Karpas-422 (cell line): ENCODE measurements around the gene TMEM95. TPM values are rescaled to one million over a fixed set of nuclear protein-coding genes. Genes with fewer than 3 reads are reported as not detected.
"Not testable (repeated sequence)": the region's sequence is repeated elsewhere in the genome, so short reads cannot be mapped to it uniquely, and the experiment has no call there.

ENCODE experiments used
- DNase-seq: peaks from one replicate; pipeline ENCODE4 v3.0.0-alpha.2; 2015
- H2AFZ ChIP-seq: fragments of 200-600 bp; sonication (generic); 2 replicates; pipeline ENCODE4 v1.6.1; 2014; ENCODE audit warnings: antibody characterized with exemption, low read length, mixed read lengths
- H3K27ac ChIP-seq: fragments of 200-600 bp; sonication (generic); 2 replicates; pipeline ENCODE4 v1.5.1; 2014; ENCODE audit warnings: mild to moderate bottlenecking, low read length, moderate library complexity
- H3K27me3 ChIP-seq: fragments of 200-600 bp; sonication (generic); 2 replicates; pipeline ENCODE4 v1.6.1; 2014; ENCODE audit warnings: low read length, mixed read lengths
- H3K36me3 ChIP-seq: fragments of 200-600 bp; sonication (generic); 2 replicates; pipeline ENCODE4 v1.6.1; 2014; ENCODE audit warnings: low read length, mixed read lengths; ENCODE audit not compliant: insufficient read depth
- H3K4me1 ChIP-seq: fragments of 200-600 bp; sonication (generic); 2 replicates; pipeline ENCODE4 v1.6.1; 2014; ENCODE audit warnings: mild to moderate bottlenecking, low read length, mixed read lengths
- H3K4me2 ChIP-seq: fragments of 200-600 bp; sonication (generic); 2 replicates; pipeline ENCODE4 v1.6.1; 2014; ENCODE audit warnings: low read length, low read depth, mild to moderate bottlenecking; ENCODE audit not compliant: poor library complexity, severe bottlenecking
- H3K4me3 ChIP-seq: fragments of 200-600 bp; sonication (generic); 2 replicates; pipeline ENCODE4 v1.5.1; 2014; ENCODE audit warnings: mild to moderate bottlenecking, antibody characterized with exemption, low read length, mixed read lengths
- H3K79me2 ChIP-seq: fragments of 200-600 bp; sonication (generic); 2 replicates; pipeline ENCODE4 v1.6.1; 2014; ENCODE audit warnings: mild to moderate bottlenecking, low read length, mixed read lengths
- H3K9ac ChIP-seq: fragments of 200-600 bp; sonication (generic); 2 replicates; pipeline ENCODE4 v1.6.0; 2014; ENCODE audit warnings: low read length
- H3K9me2 ChIP-seq: fragments of 200-600 bp; sonication (generic), shearing (Covaris generic); replicated peaks from 2 replicates; pipeline ENCODE4 v1.6.0; 2014; ENCODE audit warnings: mild to moderate bottlenecking, low read length, moderate library complexity; ENCODE audit not compliant: insufficient read depth
- H3K9me3 ChIP-seq: fragments of 300-700, 200-600 bp; sonication (generic); 2 replicates; pipeline ENCODE4 v1.6.1; 2014; ENCODE audit warnings: low read length, mixed read lengths
- H4K20me1 ChIP-seq: fragments of 200-600 bp; sonication (generic); 2 replicates; pipeline ENCODE4 v1.6.1; 2014; ENCODE audit warnings: mild to moderate bottlenecking, antibody characterized with exemption, low read length, low read depth; ENCODE audit not compliant: insufficient read depth
- total RNA-seq: library from RNA; depleted of rRNA; stranded (reverse); fragments of >200 nt; shearing (Covaris generic); gene quantifications from 2 replicates; pipeline ENCODE4 v1.2.3, GENCODE V29; 2014; ENCODE audit warnings: low replicate concordance

Gene TMEM95
- total RNA-seq, 1 experiment from 2014 or later, result not detected

- no peak overlapping the region; the same call in 1 of the 2 replicates for H2AFZ ChIP-seq
- no peaks in the 10 kb centered on the region for H3K36me3 ChIP-seq
- peaks cover 14% of the 10 kb centered on the region for H3K79me2 ChIP-seq
- H3K4me2 ChIP-seq, result no peak overlapping the region
- no peaks in the 10 kb centered on the region for H3K27me3 ChIP-seq
- H3K4me3 ChIP-seq, result no peak overlapping the region
- H3K4me1 ChIP-seq, result peaks cover 35% of the 10 kb centered on the region
- no peaks in the 10 kb centered on the region for H3K9me3 ChIP-seq
- no peaks in the 10 kb centered on the region for H3K9me2 ChIP-seq
- peak overlapping the region; percentile 79; the same call in 1 of the 2 replicates for H3K9ac ChIP-seq
- no peaks in the 10 kb centered on the region for H4K20me1 ChIP-seq
- H3K27ac ChIP-seq, result no peak overlapping the region
- no peak for DNase-seq
These were observed 19.9 kb upstream of the TMEM95 start for GRCh38 chr17:7334938-7335538.

GRCh38 chr17:7335765-7336164 is 19.2 kb upstream of the TMEM95 start:
- H3K36me3 ChIP-seq, H3K27ac ChIP-seq, H3K27me3 ChIP-seq, H3K9me3 ChIP-seq, H3K9me2 ChIP-seq, DNase-seq, H4K20me1 ChIP-seq, H2AFZ ChIP-seq: not testable (repeated sequence)
- peaks cover 14% of the 10 kb centered on the region for H3K79me2 ChIP-seq
- H3K9ac ChIP-seq, result peak overlapping the region; percentile 79
- H3K4me3 ChIP-seq, result peak overlapping the region; percentile 79
- H3K4me1 ChIP-seq, result peaks cover 29% of the 10 kb centered on the region
- H3K4me2 ChIP-seq, result peak overlapping the region; percentile 81

- Histone ChIP-seq H3K4me1 (peaks cover 28% of the 10 kb centered on the region), H2AFZ (peak within 1 kb of the TSS; percentile 11; the same call in 1 of the 2 replicates), H3K36me3 (no peaks in the 10 kb centered on the region), H3K4me2 (peak within 1 kb of the TSS; percentile 81), H3K79me2 (peaks cover 14% of the 10 kb centered on the region), H3K27me3 (no peaks in the 10 kb centered on the region), H3K9me2 (no peaks in the 10 kb centered on the region), H3K9me3 (no peaks in the 10 kb centered on the region), H3K4me3 (peak within 1 kb of the TSS; percentile 79), H4K20me1 (no peaks in the 10 kb centered on the region), H3K9ac (peak within 1 kb of the TSS; percentile 79), H3K27ac (peak within 1 kb of the TSS; percentile 61)
- DNase-seq, result peak; percentile 85
These were observed 18.4 kb upstream of the TMEM95 start, which contains the start of gene ACAP1 for GRCh38 chr17:7336240-7337175. Gene ACAP1, plus strand, starts transcription at chr17:7336529. Its CDS starts 206 bp downstream, at chr17:7336735.

GRCh38 chr17:7337600-7337999 is 17.4 kb upstream of the TMEM95 start:
- DNase-seq, H2AFZ ChIP-seq, H3K36me3 ChIP-seq, H3K27me3 ChIP-seq, H3K9me2 ChIP-seq, H3K9me3 ChIP-seq, H4K20me1 ChIP-seq: not testable (repeated sequence)
- peak overlapping the region; percentile 79 for H3K9ac ChIP-seq
- peaks cover 14% of the 10 kb centered on the region for H3K79me2 ChIP-seq
- peak overlapping the region; percentile 79; the same call in 1 of the 2 replicates for H3K4me3 ChIP-seq
- peak overlapping the region; percentile 81 for H3K4me2 ChIP-seq
- H3K4me1 ChIP-seq, result peaks cover 28% of the 10 kb centered on the region
- H3K27ac ChIP-seq, result peak overlapping the region; percentile 61

- Histone ChIP-seq H3K79me2 (peaks cover 14% of the 10 kb centered on the region), H3K4me2 (no peak overlapping the region), H3K9me3 (no peaks in the 10 kb centered on the region), H3K36me3 (no peaks in the 10 kb centered on the region), H2AFZ (no peak overlapping the region), H4K20me1 (no peaks in the 10 kb centered on the region), H3K9ac (no peak overlapping the region), H3K27me3 (no peaks in the 10 kb centered on the region), H3K27ac (no peak overlapping the region), H3K9me2 (no peaks in the 10 kb centered on the region), H3K4me3 (no peak overlapping the region), H3K4me1 (peaks cover 27% of the 10 kb centered on the region)
- DNase-seq, result no peak
These were observed 14.8 kb upstream of the TMEM95 start for GRCh38 chr17:7340179-7340578.

- DNase-seq, result no peak
- Histone ChIP-seq H3K27ac (no peak overlapping the region), H3K27me3 (no peaks in the 10 kb centered on the region), H3K36me3 (no peaks in the 10 kb centered on the region), H3K4me2 (no peak overlapping the region), H3K79me2 (peaks cover 8% of the 10 kb centered on the region; the same call in 1 of the 2 replicates), H3K9me3 (no peaks in the 10 kb centered on the region), H3K4me3 (no peak overlapping the region), H3K9ac (no peak overlapping the region), H3K9me2 (no peaks in the 10 kb centered on the region), H4K20me1 (no peaks in the 10 kb centered on the region), H3K4me1 (peaks cover 11% of the 10 kb centered on the region), H2AFZ (no peak overlapping the region)
These were observed 13.1 kb upstream of the TMEM95 start for GRCh38 chr17:7341842-7342241.

GRCh38 chr17:7343250-7343649 is 11.7 kb upstream of the TMEM95 start:
- Histone ChIP-seq H3K4me3 (no peak overlapping the region), H3K27ac (no peak overlapping the region), H3K4me2 (no peak overlapping the region), H3K27me3 (no peaks in the 10 kb centered on the region), H3K4me1 (no peaks in the 10 kb centered on the region), H2AFZ (no peak overlapping the region), H3K9ac (no peak overlapping the region), H3K9me3 (no peaks in the 10 kb centered on the region), H3K79me2 (no peaks in the 10 kb centered on the region), H3K36me3 (no peaks in the 10 kb centered on the region), H3K9me2 (no peaks in the 10 kb centered on the region), H4K20me1 (no peaks in the 10 kb centered on the region)
- DNase-seq, result no peak
